Brain microvascular endothelial cell (primary cell): ENCODE measurements around the gene MACROH2A2.
A peak's percentile ranks its signal among the peaks of the same experiment; 100 is the strongest.
"Not testable (repeated sequence)": the region's sequence is repeated elsewhere in the genome, so short reads cannot be mapped to it uniquely, and the experiment has no call there.

ENCODE experiments used
- DNase-seq: peaks from one replicate; pipeline ENCODE4 v3.0.0-alpha.2; 2020
- H3K27ac ChIP-seq: fragments of 250-450 bp; sonication (Bioruptor Pico); 2 replicates; pipeline ENCODE4 v1.5.1; 2020; ENCODE audit warnings: mild to moderate bottlenecking, moderate library complexity
- H3K27me3 ChIP-seq: fragments of 250-450 bp; sonication (Bioruptor Pico); replicated peaks from 2 replicates; pipeline ENCODE4 v1.5.1; 2020; ENCODE audit warnings: mild to moderate bottlenecking
- H3K36me3 ChIP-seq: fragments of 250-450 bp; sonication (Bioruptor Pico); replicated peaks from 2 replicates; pipeline ENCODE4 v1.5.1; 2020; ENCODE audit warnings: mild to moderate bottlenecking
- H3K4me3 ChIP-seq: 2 replicates; pipeline ENCODE4 v1.5.1; 2011; ENCODE audit warnings: low read depth, mild to moderate bottlenecking, control low read depth, low read length, moderate library complexity
- in situ Hi-C: cut with HindIII; loops from 2 replicates; pipeline ENCODE4 v1.10.0; 2017; ENCODE audit warnings: low sequenced_read_pairs, low pct_ligation_motif_present
- TF ChIP-seq, protein P1 (sequence below): IDR thresholded peaks from 2 replicates; pipeline ENCODE4 v1.5.1; 2011; ENCODE audit warnings: low read depth, mild to moderate bottlenecking, moderate library complexity, low read length, control low read depth, inconsistent platforms; ENCODE audit errors: missing control alignments

MACROH2A2 gene

GRCh38 chr10:70035531-70035930, 17.1 kb upstream of the MACROH2A2 start:
- Histone ChIP-seq H3K36me3 (no peaks in the 10 kb centered on the region), H3K27me3 (peaks cover 10% of the 10 kb centered on the region), H3K4me3 (no peak overlapping the region), H3K27ac (no peak overlapping the region)
- DNase-seq: no peak
- in situ Hi-C loops: no loop called here
- TF ChIP-seq, protein P1, sequence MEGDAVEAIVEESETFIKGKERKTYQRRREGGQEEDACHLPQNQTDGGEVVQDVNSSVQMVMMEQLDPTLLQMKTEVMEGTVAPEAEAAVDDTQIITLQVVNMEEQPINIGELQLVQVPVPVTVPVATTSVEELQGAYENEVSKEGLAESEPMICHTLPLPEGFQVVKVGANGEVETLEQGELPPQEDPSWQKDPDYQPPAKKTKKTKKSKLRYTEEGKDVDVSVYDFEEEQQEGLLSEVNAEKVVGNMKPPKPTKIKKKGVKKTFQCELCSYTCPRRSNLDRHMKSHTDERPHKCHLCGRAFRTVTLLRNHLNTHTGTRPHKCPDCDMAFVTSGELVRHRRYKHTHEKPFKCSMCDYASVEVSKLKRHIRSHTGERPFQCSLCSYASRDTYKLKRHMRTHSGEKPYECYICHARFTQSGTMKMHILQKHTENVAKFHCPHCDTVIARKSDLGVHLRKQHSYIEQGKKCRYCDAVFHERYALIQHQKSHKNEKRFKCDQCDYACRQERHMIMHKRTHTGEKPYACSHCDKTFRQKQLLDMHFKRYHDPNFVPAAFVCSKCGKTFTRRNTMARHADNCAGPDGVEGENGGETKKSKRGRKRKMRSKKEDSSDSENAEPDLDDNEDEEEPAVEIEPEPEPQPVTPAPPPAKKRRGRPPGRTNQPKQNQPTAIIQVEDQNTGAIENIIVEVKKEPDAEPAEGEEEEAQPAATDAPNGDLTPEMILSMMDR: no peak

GRCh38 chr10:70038923-70039322, 13.7 kb upstream of the MACROH2A2 start:
- Histone ChIP-seq H3K4me3 (no peak overlapping the region), H3K27ac (no peak overlapping the region), H3K27me3 (peaks cover 5% of the 10 kb centered on the region), H3K36me3 (no peaks in the 10 kb centered on the region)
- TF ChIP-seq, protein P1: no peak
- in situ Hi-C loops: no loop called here
- DNase-seq: no peak

- TF ChIP-seq, protein P1: no peak
- Histone ChIP-seq H3K27me3 (no peaks in the 10 kb centered on the region), H3K36me3 (no peaks in the 10 kb centered on the region), H3K4me3 (no peak overlapping the region), H3K27ac (no peak overlapping the region)
- in situ Hi-C loops: no loop called here
- DNase-seq: no peak
Observed at GRCh38 chr10:70041016-70041415, 11.6 kb upstream of the MACROH2A2 start.

- in situ Hi-C loops: not testable (repeated sequence)
Observed at GRCh38 chr10:70041739-70042138, 10.9 kb upstream of the MACROH2A2 start.

GRCh38 chr10:70047066-70047465, 5.6 kb upstream of the MACROH2A2 start:
- in situ Hi-C loops, H3K36me3 ChIP-seq, DNase-seq, H3K27me3 ChIP-seq, H3K4me3 ChIP-seq, H3K27ac ChIP-seq: not testable (repeated sequence)

More at GRCh38 chr10:70041739-70042138, 10.9 kb upstream of the MACROH2A2 start:
- not testable (repeated sequence) for DNase-seq, H3K36me3 ChIP-seq, H3K27me3 ChIP-seq, H3K4me3 ChIP-seq, H3K27ac ChIP-seq

GRCh38 chr10:70048030-70048723, 4.5 kb upstream of the MACROH2A2 start:
- no peaks in the 10 kb centered on the region for H3K36me3 ChIP-seq
- TF ChIP-seq, protein P1: no peak
- no peak overlapping the region for H3K4me3 ChIP-seq
- in situ Hi-C loops: no loop called here
- H3K27me3 ChIP-seq: no peaks in the 10 kb centered on the region
- no peak for DNase-seq
- no peak overlapping the region for H3K27ac ChIP-seq

DNA sequence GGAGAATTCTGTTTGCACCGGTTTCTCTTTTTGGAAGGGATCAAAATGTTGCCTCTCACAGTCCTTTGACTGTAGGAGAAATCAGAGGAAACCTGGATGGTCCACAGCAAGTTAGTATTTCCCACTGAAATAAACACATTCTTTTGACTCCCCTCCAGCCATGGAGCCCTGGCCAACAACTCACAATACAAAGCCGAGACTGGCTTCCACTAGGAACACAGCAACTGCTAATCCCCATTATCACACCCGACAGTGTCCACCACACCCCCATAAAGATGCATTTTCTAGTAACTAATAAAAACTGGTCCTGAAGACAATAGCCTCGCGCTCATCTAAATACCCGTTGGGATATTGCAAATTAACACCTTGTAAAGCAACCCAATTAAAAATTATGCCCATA, 798 bp upstream of the MACROH2A2 start:
- no peak overlapping the region for H3K27ac ChIP-seq
- in situ Hi-C loops: no loop called here
- TF ChIP-seq, protein P1: no peak
- no peaks in the 10 kb centered on the region for H3K36me3 ChIP-seq
- no peak for DNase-seq
- H3K27me3 ChIP-seq: no peaks in the 10 kb centered on the region
- H3K4me3 ChIP-seq: peak overlapping the region; percentile 74
